ENCODE measurements around the gene DNAH1. TPM values are rescaled to one million over a fixed set of nuclear protein-coding genes. Genes with fewer than 3 reads are reported as not detected.

Gene DNAH1
- total RNA-seq, 5 donors from 2014 or later (not counting 1 experiment from before 2014, with no cell fraction given) = 41.5 to 72.0 (median 44.2) TPM

- Histone ChIP-seq H3K4me1 (ENCODE audit: control insufficient read depth in 1 of 2, extremely low read depth in 1 of 2, insufficient read depth in 2 of 2, low read length in 2 of 2) (no peaks in the 10 kb centered on the region), H3K36me3 (ENCODE audit: control insufficient read depth in 2 of 2, extremely low read depth in 1 of 2, insufficient read depth in 1 of 2, low read length in 1 of 2) (no peaks in the 10 kb centered on the region), H3K27ac (ENCODE audit: low read length) (no peak overlapping the region), H3K9me3 (no peaks in the 10 kb centered on the region), H3K27me3 (replicated peaks in 1 of 2; ENCODE audit: control insufficient read depth in 2 of 2, extremely low read depth in 1 of 2, insufficient read depth in 2 of 2, low read length in 1 of 2) (no peaks in the 10 kb centered on the region), H3K4me3 (ENCODE audit: control insufficient read depth in 1 of 2, extremely low read depth in 1 of 2, low read length in 1 of 2) (no peak overlapping the region)
- H3K36me3 Mint-ChIP-seq = no peaks in the 10 kb centered on the region
- no peak overlapping the region for H3K4me3 Mint-ChIP-seq
- no peaks in the 10 kb centered on the region for H3K9me3 Mint-ChIP-seq
- WGBS (ENCODE audit: insufficient coverage) = 94% methylated on average over 6 of the region's 6 CpGs
- no peaks in the 10 kb centered on the region for H3K27me3 Mint-ChIP-seq
- CTCF ChIA-PET = no interaction called here
- H3K27ac Mint-ChIP-seq = peak overlapping the region in 1 of 2 donors; percentile 31
- DNase-seq (no peak), ATAC-seq (replicated peaks in 1 of 4) (no peak)
- peaks cover 0 to 12% (median 0%) of the 10 kb centered on the region in 3 donors for H3K4me1 Mint-ChIP-seq
- POLR2A ChIA-PET = no interaction called here
Observed at GRCh38 chr3:52433996-52434479, 117.9 kb downstream of the DNAH1 start.

DNA sequence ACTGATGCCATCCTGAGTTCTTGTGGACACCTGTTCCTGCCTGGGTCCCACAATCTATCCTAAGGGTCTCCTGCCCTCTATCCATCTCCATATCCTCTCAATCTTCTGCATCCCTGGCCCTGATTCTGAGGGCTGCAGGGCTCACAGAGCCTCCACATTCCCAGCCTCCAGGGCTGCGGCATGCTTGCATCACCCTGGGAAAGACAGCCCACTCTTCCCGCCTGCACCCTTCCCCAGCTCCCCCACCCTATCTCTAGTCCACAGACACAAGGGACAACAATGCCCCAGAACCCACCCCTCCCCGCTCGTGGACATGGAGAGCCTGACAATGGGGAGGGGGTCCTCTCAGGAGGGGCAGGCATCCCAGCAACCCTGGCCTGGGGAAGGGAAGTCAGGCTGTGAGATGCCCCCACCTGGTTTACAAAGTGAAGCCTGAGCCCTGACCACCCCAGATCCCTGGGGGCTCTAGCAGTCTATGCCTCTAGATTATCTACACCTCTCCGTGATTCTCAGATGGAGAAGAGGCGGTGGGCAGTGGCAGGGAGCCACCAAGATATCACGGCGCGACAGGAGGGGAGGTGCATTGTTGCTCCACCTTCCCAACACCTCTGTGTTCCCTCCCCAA lies 118.5 kb downstream of the DNAH1 start:
- H3K36me3 Mint-ChIP-seq = no peaks in the 10 kb centered on the region
- no peak for DNase-seq
- no peak for ATAC-seq (replicated peaks in 1 of 4)
- CTCF ChIA-PET = no interaction called here
- WGBS (ENCODE audit: insufficient coverage) = 95% methylated on average over 4 of the region's 9 CpGs
- H3K4me3 Mint-ChIP-seq = no peak overlapping the region
- H3K27ac Mint-ChIP-seq = peak overlapping the region in 1 of 2 donors; percentile 31
- no peaks in the 10 kb centered on the region for H3K9me3 ChIP-seq
- H3K36me3 ChIP-seq (ENCODE audit: control insufficient read depth in 2 of 2, extremely low read depth in 1 of 2, insufficient read depth in 1 of 2, low read length in 1 of 2) = no peaks in the 10 kb centered on the region
- H3K4me3 ChIP-seq (ENCODE audit: control insufficient read depth in 1 of 2, extremely low read depth in 1 of 2, low read length in 1 of 2) = no peak overlapping the region
- peaks cover 0 to 12% (median 0%) of the 10 kb centered on the region in 3 donors for H3K4me1 Mint-ChIP-seq
- POLR2A ChIA-PET = no interaction called here
- no peaks in the 10 kb centered on the region for H3K9me3 Mint-ChIP-seq
- no peaks in the 10 kb centered on the region for H3K27me3 ChIP-seq (replicated peaks in 1 of 2; ENCODE audit: control insufficient read depth in 2 of 2, extremely low read depth in 1 of 2, insufficient read depth in 2 of 2, low read length in 1 of 2)
- no peaks in the 10 kb centered on the region for H3K27me3 Mint-ChIP-seq
- H3K27ac ChIP-seq (ENCODE audit: low read length) = no peak overlapping the region
- no peaks in the 10 kb centered on the region for H3K4me1 ChIP-seq (ENCODE audit: control insufficient read depth in 1 of 2, extremely low read depth in 1 of 2, insufficient read depth in 2 of 2, low read length in 2 of 2)

GRCh38 chr3:52435246-52436101 lies 119.4 kb downstream of the DNAH1 start:
- H3K9me3 Mint-ChIP-seq = no peaks in the 10 kb centered on the region
- CTCF ChIA-PET = interaction anchor here in 1 of 2 donors (0.5 to 1.1 kb wide), 2 partner anchors 8 to 472 kb away, joined by 3 read pairs; no protein-coding TSS in a partner anchor
- 95% methylated on average over 24 of the region's 32 CpGs for WGBS (ENCODE audit: insufficient coverage)

DNA sequence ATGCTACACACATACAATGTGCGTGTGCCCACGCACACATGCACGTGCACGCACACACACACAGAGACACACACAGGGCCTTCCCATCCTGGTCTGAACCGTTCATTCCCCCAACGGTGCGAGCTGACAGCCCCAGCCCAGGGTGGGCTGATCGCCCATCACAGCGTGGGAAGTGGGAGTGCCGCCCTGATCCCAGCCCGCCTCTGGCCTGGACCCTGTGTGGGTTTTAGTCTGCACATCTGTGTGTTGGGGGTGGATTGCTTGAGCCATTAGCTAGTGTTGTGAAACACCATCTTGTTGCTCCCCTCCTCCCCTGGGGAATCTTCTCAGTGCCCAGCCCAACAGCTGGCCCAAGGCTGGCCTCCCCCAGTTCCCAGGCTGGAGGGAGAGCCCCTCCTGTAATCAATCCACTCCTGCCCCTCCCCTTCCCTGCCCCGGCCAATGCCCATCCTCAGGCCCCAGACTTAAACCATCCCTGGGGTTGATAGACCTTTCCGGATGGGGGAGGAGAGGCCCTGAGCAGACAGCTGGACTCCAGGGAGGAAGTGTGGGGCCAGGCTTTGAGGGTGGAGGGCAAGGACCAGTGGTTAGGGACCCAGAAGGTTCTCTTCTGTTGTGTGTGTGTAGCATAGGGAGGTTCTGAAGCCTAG lies 120.5 kb downstream of the DNAH1 start:
- ATAC-seq (replicated peaks in 1 of 4) (no peak), DNase-seq (no peak)
- no peaks in the 10 kb centered on the region for H3K4me1 ChIP-seq (ENCODE audit: control insufficient read depth in 1 of 2, extremely low read depth in 1 of 2, insufficient read depth in 2 of 2, low read length in 2 of 2)
- peaks cover 0 to 12% (median 0%) of the 10 kb centered on the region in 3 donors for H3K4me1 Mint-ChIP-seq
- H3K4me3 ChIP-seq (ENCODE audit: control insufficient read depth in 1 of 2, extremely low read depth in 1 of 2, low read length in 1 of 2) = no peak overlapping the region
- no peak overlapping the region for H3K27ac Mint-ChIP-seq
- no peaks in the 10 kb centered on the region for H3K9me3 ChIP-seq
- no peaks in the 10 kb centered on the region for H3K27me3 Mint-ChIP-seq
- 87% methylated on average over 8 of the region's 13 CpGs for WGBS (ENCODE audit: insufficient coverage)
- ChIA-PET CTCF (interaction anchor here in 1 of 2 donors (0.5 kb wide), 1 partner anchor 9 kb away, joined by 3 read pairs; no protein-coding TSS in a partner anchor), POLR2A (no interaction called here)
- H3K4me3 Mint-ChIP-seq = no peak overlapping the region
- no peak overlapping the region for H3K27ac ChIP-seq (ENCODE audit: low read length)
- no peaks in the 10 kb centered on the region for H3K9me3 Mint-ChIP-seq
- no peaks in the 10 kb centered on the region for H3K27me3 ChIP-seq (replicated peaks in 1 of 2; ENCODE audit: control insufficient read depth in 2 of 2, extremely low read depth in 1 of 2, insufficient read depth in 2 of 2, low read length in 1 of 2)
- H3K36me3 ChIP-seq (ENCODE audit: control insufficient read depth in 2 of 2, extremely low read depth in 1 of 2, insufficient read depth in 1 of 2, low read length in 1 of 2) = no peaks in the 10 kb centered on the region
- no peaks in the 10 kb centered on the region for H3K36me3 Mint-ChIP-seq

More at GRCh38 chr3:52435246-52436101, 119.4 kb downstream of the DNAH1 start:
- POLR2A ChIA-PET = no interaction called here
- Histone ChIP-seq H3K4me3 (ENCODE audit: control insufficient read depth in 1 of 2, extremely low read depth in 1 of 2, low read length in 1 of 2) (no peak overlapping the region), H3K4me1 (ENCODE audit: control insufficient read depth in 1 of 2, extremely low read depth in 1 of 2, insufficient read depth in 2 of 2, low read length in 2 of 2) (no peaks in the 10 kb centered on the region), H3K27me3 (replicated peaks in 1 of 2; ENCODE audit: control insufficient read depth in 2 of 2, extremely low read depth in 1 of 2, insufficient read depth in 2 of 2, low read length in 1 of 2) (no peaks in the 10 kb centered on the region), H3K27ac (ENCODE audit: low read length) (no peak overlapping the region), H3K9me3 (no peaks in the 10 kb centered on the region), H3K36me3 (ENCODE audit: control insufficient read depth in 2 of 2, extremely low read depth in 1 of 2, insufficient read depth in 1 of 2, low read length in 1 of 2) (no peaks in the 10 kb centered on the region)
- Mint-ChIP-seq H3K4me1 (peaks cover 0 to 12% (median 0%) of the 10 kb centered on the region in 3 donors), H3K27ac (no peak overlapping the region), H3K27me3 (no peaks in the 10 kb centered on the region), H3K4me3 (no peak overlapping the region), H3K36me3 (no peaks in the 10 kb centered on the region)
- ATAC-seq (replicated peaks in 1 of 4) = no peak
- DNase-seq = no peak

- ChIA-PET POLR2A (no interaction called here), CTCF (no interaction called here)
- Histone ChIP-seq H3K27me3 (replicated peaks in 1 of 2; ENCODE audit: control insufficient read depth in 2 of 2, extremely low read depth in 1 of 2, insufficient read depth in 2 of 2, low read length in 1 of 2) (no peaks in the 10 kb centered on the region), H3K36me3 (ENCODE audit: control insufficient read depth in 2 of 2, extremely low read depth in 1 of 2, insufficient read depth in 1 of 2, low read length in 1 of 2) (no peaks in the 10 kb centered on the region), H3K4me1 (ENCODE audit: control insufficient read depth in 1 of 2, extremely low read depth in 1 of 2, insufficient read depth in 2 of 2, low read length in 2 of 2) (no peaks in the 10 kb centered on the region), H3K4me3 (ENCODE audit: control insufficient read depth in 1 of 2, extremely low read depth in 1 of 2, low read length in 1 of 2) (no peak overlapping the region), H3K9me3 (no peaks in the 10 kb centered on the region), H3K27ac (ENCODE audit: low read length) (no peak overlapping the region)
- ATAC-seq (replicated peaks in 1 of 4) = no peak
- Mint-ChIP-seq H3K27me3 (no peaks in the 10 kb centered on the region), H3K4me3 (no peak overlapping the region), H3K4me1 (peaks cover 0 to 8% (median 0%) of the 10 kb centered on the region in 3 donors), H3K9me3 (no peaks in the 10 kb centered on the region), H3K36me3 (no peaks in the 10 kb centered on the region), H3K27ac (no peak overlapping the region)
- WGBS (ENCODE audit: insufficient coverage) = 95% methylated on average over 13 of the region's 15 CpGs
- DNase-seq = no peak
Observed at GRCh38 chr3:52437326-52438103, 121.4 kb downstream of the DNAH1 start.

DNA sequence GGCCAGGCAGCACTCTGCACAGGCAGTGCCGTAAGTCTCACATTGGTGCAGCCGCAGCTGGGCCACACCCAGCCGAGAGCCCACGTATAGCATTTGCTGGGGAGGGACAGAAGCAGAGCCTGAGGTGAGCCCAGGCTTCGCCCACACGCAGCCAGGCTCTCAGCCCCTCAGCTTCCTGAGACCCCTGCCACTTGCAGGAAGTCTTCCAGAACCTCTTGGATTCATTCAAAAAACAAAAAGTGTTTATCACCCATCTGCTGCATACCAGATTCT lies 121.9 kb downstream of the DNAH1 start:
- Mint-ChIP-seq H3K27me3 (no peaks in the 10 kb centered on the region), H3K36me3 (no peaks in the 10 kb centered on the region)
- CTCF ChIA-PET = no interaction called here

More for the DNA sequence above, 121.9 kb downstream of the DNAH1 start:
- no peaks in the 10 kb centered on the region for H3K9me3 Mint-ChIP-seq
- Histone ChIP-seq H3K27me3 (replicated peaks in 1 of 2; ENCODE audit: control insufficient read depth in 2 of 2, extremely low read depth in 1 of 2, insufficient read depth in 2 of 2, low read length in 1 of 2) (no peaks in the 10 kb centered on the region), H3K9me3 (no peaks in the 10 kb centered on the region), H3K4me1 (ENCODE audit: control insufficient read depth in 1 of 2, extremely low read depth in 1 of 2, insufficient read depth in 2 of 2, low read length in 2 of 2) (no peaks in the 10 kb centered on the region), H3K27ac (ENCODE audit: low read length) (no peak overlapping the region), H3K4me3 (ENCODE audit: control insufficient read depth in 1 of 2, extremely low read depth in 1 of 2, low read length in 1 of 2) (no peak overlapping the region), H3K36me3 (ENCODE audit: control insufficient read depth in 2 of 2, extremely low read depth in 1 of 2, insufficient read depth in 1 of 2, low read length in 1 of 2) (no peaks in the 10 kb centered on the region)
- POLR2A ChIA-PET = no interaction called here
- H3K4me3 Mint-ChIP-seq = no peak overlapping the region
- peaks cover 0 to 5% (median 0%) of the 10 kb centered on the region in 3 donors for H3K4me1 Mint-ChIP-seq
- WGBS (ENCODE audit: insufficient coverage) = 78% methylated on average over 5 of the region's 6 CpGs
- no peak overlapping the region for H3K27ac Mint-ChIP-seq
- DNase-seq (no peak), ATAC-seq (replicated peaks in 1 of 4) (no peak)

Data from T-cell (primary cell).